Hepatocyte (in vitro differentiated cells): ENCODE data around the gene SLC4A3. TPM values are rescaled to one million over a fixed set of nuclear protein-coding genes. Genes with fewer than 3 reads are reported as not detected.

Experiments
- DNase-seq: peaks from one replicate; pipeline ENCODE4 v3.0.0-alpha.2; 2016; ENCODE audit warnings: low spot score
- H2AFZ ChIP-seq: fragments of 200-600 bp; sonication (generic); 2 replicates; pipeline ENCODE4 v1.6.0; 2016; ENCODE audit warnings: antibody characterized with exemption, mild to moderate bottlenecking
- H3K27ac ChIP-seq: fragments of 200-600 bp; sonication (generic); 2 replicates; pipeline ENCODE4 v1.5.1; 2016; ENCODE audit warnings: mild to moderate bottlenecking
- H3K27me3 ChIP-seq: fragments of 200-600 bp; sonication (generic); 2 replicates; pipeline ENCODE4 v1.6.1; 2016
- H3K36me3 ChIP-seq: fragments of 200-600 bp; sonication (generic); replicated peaks from 2 replicates; pipeline ENCODE4 v1.5.1; 2016; ENCODE audit warnings: low read depth; ENCODE audit not compliant: insufficient read depth
- H3K4me1 ChIP-seq: fragments of 200-600 bp; sonication (generic); 2 replicates; pipeline ENCODE4 v1.5.1; 2016; ENCODE audit warnings: mild to moderate bottlenecking, moderate library complexity; ENCODE audit not compliant: insufficient read depth
- H3K4me2 ChIP-seq: fragments of 200-600 bp; sonication (generic); 2 replicates; pipeline ENCODE4 v1.6.0; 2016
- H3K4me3 ChIP-seq: fragments of 200-600 bp; sonication (generic); 2 replicates; pipeline ENCODE4 v1.5.1; 2016; ENCODE audit warnings: mild to moderate bottlenecking
- H3K79me2 ChIP-seq: fragments of 200-600 bp; sonication (generic); 2 replicates; pipeline ENCODE4 v1.6.0; 2017; ENCODE audit warnings: mild to moderate bottlenecking
- H3K9me2 ChIP-seq: fragments of 200-600 bp; sonication (generic); replicated peaks from 2 replicates; pipeline ENCODE4 v1.6.0; 2017; ENCODE audit warnings: mild to moderate bottlenecking; ENCODE audit not compliant: insufficient read depth
- H3K9me3 ChIP-seq: fragments of 200-600 bp; sonication (generic); 2 replicates; pipeline ENCODE4 v1.5.1; 2016; ENCODE audit warnings: low read depth, mild to moderate bottlenecking
- H4K20me1 ChIP-seq: fragments of 200-600 bp; sonication (generic); 2 replicates; pipeline ENCODE4 v1.6.0; 2016; ENCODE audit warnings: mild to moderate bottlenecking; ENCODE audit not compliant: insufficient read depth, poor library complexity, severe bottlenecking
- CTCF ChIP-seq: fragments of 200-600 bp; sonication (generic); IDR thresholded peaks from 2 replicates; pipeline ENCODE4 v1.5.1; 2016; ENCODE audit warnings: antibody characterized with exemption, mild to moderate bottlenecking; ENCODE audit not compliant: poor library complexity
- EZH2 ChIP-seq: fragments of 200-600 bp; sonication (generic); IDR thresholded peaks from 2 replicates; pipeline ENCODE4 v1.6.1; 2016; ENCODE audit warnings: antibody characterized with exemption, mild to moderate bottlenecking, borderline replicate concordance
- EZH2phosphoT487 ChIP-seq: fragments of 200-600 bp; sonication (generic); IDR thresholded peaks from one replicate; pipeline ENCODE4 v1.6.1; 2018; ENCODE audit warnings: antibody characterized with exemption, mild to moderate bottlenecking, low read depth, moderate library complexity; ENCODE audit not compliant: unreplicated experiment, severe bottlenecking
- WGBS: methylation state at CpG from one replicate; pipeline ENCODE4 v1.1.6; 2016; ENCODE audit warnings: low lambda C conversion rate; ENCODE audit errors: missing lambda C conversion rate; 5-methylcytosine and 5-hydroxymethylcytosine counted together
- polyA plus RNA-seq: library from polyadenylated mRNA; unstranded; fragments of >200 nt; fragmentation: Nextera tagmentation; extraction: Ambion mirVana; gene quantifications from 2 replicates; pipeline ENCODE4 v1.2.1, GENCODE V29; 2016
- total RNA-seq: library from RNA; depleted of rRNA; stranded (reverse); fragments of >200 nt; gene quantifications from 2 replicates; pipeline ENCODE4 v1.2.3, GENCODE V29; 2014

Gene SLC4A3
- total and polyA plus RNA-seq, 2 experiments from 2014 or later: 3.0 to 8.1 TPM

GRCh38 chr2:219656526-219656925 is 29.1 kb downstream of the SLC4A3 start:
- Histone ChIP-seq H3K27me3 (no peaks in the 10 kb centered on the region), H3K4me2 (no peak overlapping the region), H3K36me3 (no peaks in the 10 kb centered on the region), H3K4me1 (no peaks in the 10 kb centered on the region), H2AFZ (no peak overlapping the region), H3K4me3 (no peak overlapping the region), H4K20me1 (no peaks in the 10 kb centered on the region), H3K9me3 (no peaks in the 10 kb centered on the region), H3K79me2 (no peaks in the 10 kb centered on the region), H3K27ac (no peak overlapping the region), H3K9me2 (no peaks in the 10 kb centered on the region)
- no peak for TF ChIP-seq EZH2
- DNase-seq: no peak
- WGBS: 82% methylated on average over 1 of the region's 1 CpG

GRCh38 chr2:219658196-219658846 is 30.9 kb downstream of the SLC4A3 start:
- WGBS: 77% methylated on average over 7 of the region's 7 CpGs

GRCh38 chr2:219658874-219659273 is 31.4 kb downstream of the SLC4A3 start:
- TF ChIP-seq EZH2 (no peak), CTCF (no peak), EZH2phosphoT487 (no peak)
- no peak overlapping the region for H3K4me3 ChIP-seq
- no peaks in the 10 kb centered on the region for H3K9me3 ChIP-seq
- H3K36me3 ChIP-seq: no peaks in the 10 kb centered on the region
- no peak overlapping the region for H2AFZ ChIP-seq
- no peaks in the 10 kb centered on the region for H3K79me2 ChIP-seq
- no peaks in the 10 kb centered on the region for H4K20me1 ChIP-seq
- DNase-seq: no peak
- WGBS: 87% methylated on average over 3 of the region's 3 CpGs
- H3K4me1 ChIP-seq: peaks cover 9% of the 10 kb centered on the region
- H3K4me2 ChIP-seq: no peak overlapping the region
- H3K9me2 ChIP-seq: no peaks in the 10 kb centered on the region
- no peak overlapping the region for H3K27ac ChIP-seq
- H3K27me3 ChIP-seq: no peaks in the 10 kb centered on the region

More at GRCh38 chr2:219658196-219658846, 30.9 kb downstream of the SLC4A3 start:
- Histone ChIP-seq H3K4me1 (peaks cover 9% of the 10 kb centered on the region), H4K20me1 (no peaks in the 10 kb centered on the region), H3K79me2 (no peaks in the 10 kb centered on the region), H3K4me3 (no peak overlapping the region), H2AFZ (no peak overlapping the region), H3K9me2 (no peaks in the 10 kb centered on the region), H3K36me3 (no peaks in the 10 kb centered on the region), H3K27ac (no peak overlapping the region), H3K27me3 (no peaks in the 10 kb centered on the region), H3K9me3 (no peaks in the 10 kb centered on the region), H3K4me2 (no peak overlapping the region)
- no peak for DNase-seq
- TF ChIP-seq EZH2 (no peak), CTCF (no peak), EZH2phosphoT487 (no peak)

GRCh38 chr2:219661197-219661954 is 33.9 kb downstream of the SLC4A3 start:
- Histone ChIP-seq H3K9me2 (no peaks in the 10 kb centered on the region), H3K9me3 (no peaks in the 10 kb centered on the region), H3K27me3 (no peaks in the 10 kb centered on the region), H3K4me3 (no peak overlapping the region), H3K79me2 (no peaks in the 10 kb centered on the region), H3K36me3 (no peaks in the 10 kb centered on the region), H3K4me2 (peak overlapping the region; percentile 34), H3K27ac (peak overlapping the region; percentile 82), H4K20me1 (no peaks in the 10 kb centered on the region), H3K4me1 (peaks cover 9% of the 10 kb centered on the region), H2AFZ (no peak overlapping the region)
- peak; percentile 37 for DNase-seq
- 34% methylated on average over 7 of the region's 7 CpGs for WGBS
- no peak for TF ChIP-seq CTCF
- TF ChIP-seq EZH2phosphoT487: no peak
- no peak for TF ChIP-seq EZH2
